22Rv1 (cell line): Measurements from ENCODE around the gene ZNF618.
A peak's percentile ranks its signal among the peaks of the same experiment; 100 is the strongest.

Experiments used
- H3K27ac ChIP-seq: fragments of 450-650 bp; 2 replicates; pipeline ENCODE4 v1.5.1; 2017
- ZFX ChIP-seq: fragments of 450-650 bp; IDR thresholded peaks from 2 replicates; pipeline ENCODE4 v1.6.1; 2017; ENCODE audit warnings: antibody characterized with exemption, borderline replicate concordance
- TF ChIP-seq, protein P1 (sequence below): fragments of 450-650 bp; IDR thresholded peaks from 2 replicates; pipeline ENCODE4 v1.5.1; 2017; ENCODE audit warnings: mild to moderate bottlenecking

The ZNF618 gene

DNA sequence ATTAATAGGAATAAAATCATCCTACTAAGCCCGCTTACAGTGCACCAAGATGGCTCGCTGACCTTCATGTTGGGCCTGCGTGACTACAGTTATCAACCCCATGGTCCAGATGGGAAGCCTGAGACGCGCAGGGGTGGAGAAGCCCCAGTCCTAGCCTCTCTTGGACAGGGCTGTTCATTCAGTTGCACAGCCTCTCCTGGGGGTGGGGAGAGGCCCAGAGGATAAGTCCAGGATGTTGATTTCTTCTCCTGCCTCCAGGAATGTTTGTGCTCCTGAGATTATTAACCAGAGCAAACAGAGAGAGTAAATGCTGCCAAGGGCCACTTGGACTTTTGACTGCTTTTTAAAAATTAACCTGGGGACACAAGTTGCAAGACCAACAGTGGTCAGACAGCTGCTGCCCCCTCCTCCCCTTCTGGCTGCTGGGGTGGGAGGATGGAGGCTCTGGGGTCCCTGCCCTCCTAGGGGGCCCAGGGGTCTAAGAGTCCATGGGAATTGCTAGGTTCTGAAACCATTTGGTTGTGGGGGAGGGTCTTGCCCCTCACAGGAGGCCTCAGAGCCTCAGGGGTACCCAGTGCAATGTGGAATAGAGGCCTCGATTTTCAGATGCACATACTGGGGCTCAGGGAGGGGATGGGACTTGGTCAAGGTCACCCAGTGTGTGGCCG, 204.8 kb downstream of the ZNF618 start:
- H3K27ac ChIP-seq = peak overlapping the region; percentile 100
- no peak for TF ChIP-seq ZFX
- TF ChIP-seq, protein P1, sequence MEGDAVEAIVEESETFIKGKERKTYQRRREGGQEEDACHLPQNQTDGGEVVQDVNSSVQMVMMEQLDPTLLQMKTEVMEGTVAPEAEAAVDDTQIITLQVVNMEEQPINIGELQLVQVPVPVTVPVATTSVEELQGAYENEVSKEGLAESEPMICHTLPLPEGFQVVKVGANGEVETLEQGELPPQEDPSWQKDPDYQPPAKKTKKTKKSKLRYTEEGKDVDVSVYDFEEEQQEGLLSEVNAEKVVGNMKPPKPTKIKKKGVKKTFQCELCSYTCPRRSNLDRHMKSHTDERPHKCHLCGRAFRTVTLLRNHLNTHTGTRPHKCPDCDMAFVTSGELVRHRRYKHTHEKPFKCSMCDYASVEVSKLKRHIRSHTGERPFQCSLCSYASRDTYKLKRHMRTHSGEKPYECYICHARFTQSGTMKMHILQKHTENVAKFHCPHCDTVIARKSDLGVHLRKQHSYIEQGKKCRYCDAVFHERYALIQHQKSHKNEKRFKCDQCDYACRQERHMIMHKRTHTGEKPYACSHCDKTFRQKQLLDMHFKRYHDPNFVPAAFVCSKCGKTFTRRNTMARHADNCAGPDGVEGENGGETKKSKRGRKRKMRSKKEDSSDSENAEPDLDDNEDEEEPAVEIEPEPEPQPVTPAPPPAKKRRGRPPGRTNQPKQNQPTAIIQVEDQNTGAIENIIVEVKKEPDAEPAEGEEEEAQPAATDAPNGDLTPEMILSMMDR = no peak

DNA sequence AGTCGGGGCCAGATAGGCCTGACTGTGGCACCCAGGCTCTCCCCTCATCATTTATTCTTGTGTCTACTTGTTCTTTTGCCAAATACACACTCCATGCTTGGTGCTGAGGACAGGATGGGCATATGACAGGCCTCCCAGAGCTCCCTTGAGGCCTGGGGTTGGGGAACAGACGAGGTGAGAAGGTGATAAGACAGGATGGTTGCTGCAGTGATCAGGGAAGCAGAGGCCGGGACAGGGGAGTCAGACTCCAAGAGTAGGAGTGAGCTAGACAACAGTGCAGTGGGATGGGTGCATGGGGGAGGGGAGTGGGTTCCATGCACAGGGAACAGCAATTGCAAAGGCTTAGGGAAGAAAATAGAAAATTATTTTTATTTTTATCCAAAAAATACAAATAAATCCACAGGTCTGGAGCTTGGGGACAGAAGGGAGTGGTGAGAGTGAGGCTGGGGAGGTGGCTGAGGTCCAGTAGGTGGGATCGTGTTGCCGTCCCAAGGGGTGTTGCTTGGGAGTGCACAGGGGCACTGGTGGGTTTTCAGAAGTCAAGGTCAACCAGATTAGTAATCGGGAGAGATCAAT, 205.4 kb downstream of the ZNF618 start:
- TF ChIP-seq ZFX = no peak
- peak overlapping the region; percentile 100 for H3K27ac ChIP-seq

DNA sequence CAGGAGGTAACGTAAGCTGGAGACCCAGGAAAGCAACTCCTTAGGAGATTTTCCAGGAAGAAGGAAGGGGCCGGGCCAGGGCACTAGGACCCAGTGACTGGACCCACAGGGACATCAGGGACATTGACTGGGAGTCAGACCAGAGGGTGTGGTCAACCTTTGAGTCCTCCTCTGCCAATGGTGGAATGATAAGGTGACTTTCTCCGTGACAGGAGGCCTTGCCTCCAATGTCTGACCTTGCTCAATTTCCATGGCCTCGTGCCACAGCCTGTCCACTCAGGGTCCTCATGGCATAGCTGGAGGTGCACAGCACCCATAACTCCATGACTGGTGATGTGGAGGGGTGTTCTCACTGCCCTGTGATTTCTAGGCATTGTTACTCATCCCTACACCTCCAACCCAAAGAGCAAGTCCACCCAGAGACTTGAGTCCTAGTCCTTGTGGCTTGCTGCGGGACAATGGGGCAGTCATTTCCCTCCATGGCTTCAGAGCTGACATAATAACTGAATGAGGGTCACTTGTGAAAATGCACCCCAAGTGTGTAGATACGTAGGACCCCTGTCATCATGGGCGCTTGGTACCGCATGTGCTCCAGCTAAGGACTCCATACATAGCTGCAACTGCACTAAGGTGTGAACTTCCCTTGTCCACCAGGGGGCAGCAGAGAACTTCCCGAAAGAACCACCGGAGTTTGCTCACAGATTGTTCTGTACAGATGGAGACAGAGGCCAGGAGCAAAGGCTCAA, 206.1 kb downstream of the ZNF618 start:
- TF ChIP-seq, protein P1 = peak; percentile 92
- TF ChIP-seq ZFX = no peak
- peak overlapping the region; percentile 100 for H3K27ac ChIP-seq

DNA sequence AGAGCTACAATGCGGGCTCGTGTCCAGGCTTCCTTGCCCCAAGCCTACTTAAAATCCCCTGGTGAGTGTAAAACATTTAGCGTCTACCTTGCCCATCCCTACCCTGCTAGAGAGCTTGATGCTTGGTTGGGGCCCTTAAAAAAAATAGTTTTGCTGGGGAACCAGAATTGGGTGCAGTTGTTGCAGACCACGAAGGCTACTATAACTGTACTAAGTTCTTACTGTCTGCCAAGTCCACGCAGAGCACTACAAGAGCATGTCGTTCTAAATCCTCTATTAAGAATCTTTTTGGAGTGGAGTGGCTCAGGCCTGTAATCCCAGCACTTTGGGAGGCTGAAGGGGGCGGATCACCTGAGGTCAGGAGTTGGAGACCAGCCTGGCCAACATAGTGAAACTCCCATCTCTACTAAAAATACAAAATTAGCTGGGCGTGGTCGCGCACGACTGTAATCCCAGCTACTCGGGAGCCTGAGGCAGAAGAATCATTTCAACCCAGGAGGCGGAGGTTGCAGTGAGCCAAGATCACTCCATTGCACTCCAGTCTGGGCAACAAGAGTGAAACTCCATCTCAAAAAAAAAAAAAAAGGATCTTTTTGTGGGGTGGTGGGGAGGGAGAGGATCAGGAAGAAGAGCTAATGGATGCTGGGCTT, 206.8 kb downstream of the ZNF618 start:
- TF ChIP-seq, protein P1 = peak; percentile 63
- peak overlapping the region; percentile 100 for H3K27ac ChIP-seq

DNA sequence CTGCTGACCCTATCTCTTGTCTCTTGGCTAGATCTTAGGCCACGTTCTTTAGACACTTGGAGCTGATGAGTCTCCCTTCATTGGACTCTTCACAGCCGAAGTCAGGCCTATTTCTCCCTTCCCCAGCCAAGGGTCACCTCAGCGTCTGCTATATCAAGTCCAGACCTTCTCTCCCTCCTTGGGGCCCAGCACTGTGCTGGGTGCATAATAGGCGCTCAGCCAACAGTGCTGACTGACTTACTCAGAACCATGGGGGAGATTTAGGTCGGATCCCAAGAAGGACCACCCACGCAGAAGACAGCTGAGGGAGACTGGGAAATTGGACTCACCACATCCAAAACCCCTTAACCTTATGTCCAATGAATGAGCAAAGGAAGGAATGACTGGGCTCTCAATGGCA, 207.6 kb downstream of the ZNF618 start:
- TF ChIP-seq ZFX = no peak
- TF ChIP-seq, protein P1 = no peak
- peak overlapping the region; percentile 100 for H3K27ac ChIP-seq

DNA sequence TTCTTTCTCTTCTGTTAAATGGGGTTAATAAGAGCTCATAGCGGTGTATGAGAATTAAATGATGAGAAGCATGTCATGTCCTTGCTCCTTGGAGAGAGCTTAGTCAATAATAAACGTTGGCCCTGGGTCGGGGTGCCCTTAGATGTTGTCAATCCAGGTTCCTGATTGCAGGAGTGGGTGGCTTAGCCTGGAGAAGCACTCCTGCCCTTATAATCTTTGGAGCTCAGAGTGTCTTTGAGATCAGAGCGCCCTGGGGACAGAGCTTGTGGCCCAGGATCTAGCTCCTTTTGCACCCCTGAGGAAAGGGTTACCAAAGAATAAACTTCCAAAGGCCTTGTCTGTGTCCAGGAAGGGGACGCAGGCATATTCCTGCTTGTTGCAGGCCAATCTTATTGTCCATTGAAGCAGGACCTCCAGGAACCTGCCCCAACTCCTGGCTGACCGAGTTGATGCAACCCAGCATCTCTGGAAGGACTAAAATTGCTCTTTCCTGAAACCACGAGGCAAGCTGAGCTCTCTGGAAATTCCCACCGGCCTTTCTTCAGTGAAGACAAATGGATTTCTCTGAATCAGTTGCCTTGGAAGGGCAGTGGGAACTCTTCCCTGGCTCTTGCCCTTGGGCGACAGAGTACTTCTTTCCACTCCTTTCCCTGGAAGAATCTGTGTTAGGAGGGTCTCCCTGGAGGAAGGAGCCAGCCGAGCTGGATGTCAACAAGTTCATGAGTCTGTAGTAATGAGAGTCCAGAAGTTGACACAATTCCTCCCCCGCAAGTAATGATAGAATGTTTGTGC, 208.4 kb downstream of the ZNF618 start:
- peak overlapping the region; percentile 100 for H3K27ac ChIP-seq
- no peak for TF ChIP-seq ZFX
- TF ChIP-seq, protein P1 = no peak

DNA sequence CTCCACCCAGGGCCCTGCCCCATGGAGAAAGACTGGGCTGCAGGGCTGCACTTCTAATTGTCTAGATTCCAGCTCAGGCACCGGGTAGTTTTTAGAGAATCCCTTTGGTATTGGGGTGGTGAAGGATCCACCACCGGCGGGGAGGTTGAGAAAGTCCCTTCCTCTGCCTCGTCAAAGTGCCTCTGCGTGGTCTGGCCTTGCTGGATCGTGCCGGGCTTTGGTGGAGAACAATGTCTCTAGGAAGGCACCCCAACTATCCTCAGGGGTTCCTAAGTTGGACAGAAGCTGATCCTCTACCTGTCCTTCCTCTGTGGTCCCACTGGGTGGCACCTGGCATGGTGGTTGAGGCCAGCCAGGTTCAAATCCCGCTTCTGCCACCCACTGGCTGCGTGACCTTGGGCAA, 209.3 kb downstream of the ZNF618 start:
- no peak for TF ChIP-seq ZFX
- TF ChIP-seq, protein P1 = no peak
- peak overlapping the region; percentile 100 for H3K27ac ChIP-seq
